Heart left ventricle (tissue), 16 donors: ENCODE data around the gene ARF6. TPM values are rescaled to one million over a fixed set of nuclear protein-coding genes. Genes with fewer than 3 reads are reported as not detected.
"Not testable (repeated sequence)": the region's sequence is repeated elsewhere in the genome, so short reads cannot be mapped to it uniquely, and the experiment has no call there.

Experiments
- ATAC-seq, 4 donors: fragments of 200-7000 bp; cut with Tn5 transposase; one replicate each; pipeline ENCODE4 v1.9.1; 2020 to 2022; ENCODE audit warnings: moderate library complexity in 4 of 4, mild to moderate bottlenecking in 3 of 4, moderate number of reproducible peaks in 1 of 4
- DNase-seq, 5 donors: peaks; one replicate each; pipeline ENCODE4 v3.0.0-alpha.2; 2020
- H3K27ac ChIP-seq, 12 donors: fragments of 200-600 bp; sonication (generic) in 4 of 12; one replicate each; pipeline versions ENCODE4 v1.5.0 to v1.8.0; 2016 to 2022; ENCODE audit warnings: mild to moderate bottlenecking in 2 of 12
- H3K27me3 ChIP-seq, 9 donors: fragments of 200-600 bp; sonication (generic) in 2 of 9; one replicate each; pipeline versions ENCODE4 v1.5.1 to v1.8.0; 2016 to 2022; ENCODE audit warnings: mild to moderate bottlenecking in 3 of 9
- H3K36me3 ChIP-seq, 9 donors: fragments of 200-600 bp; sonication (generic) in 2 of 9; one replicate each; pipeline versions ENCODE4 v1.5.0 to v1.8.0; 2018 to 2022; ENCODE audit warnings: mild to moderate bottlenecking in 2 of 9
- H3K4me1 ChIP-seq, 12 donors: fragments of 200-600 bp; sonication (generic) in 4 of 12; one replicate each; pipeline versions ENCODE4 v1.5.0 to v1.8.0; 2016 to 2022; ENCODE audit warnings: mild to moderate bottlenecking in 3 of 12
- H3K4me3 ChIP-seq, 12 donors: fragments of 200-600 bp; sonication (generic) in 4 of 12; one replicate each; pipeline versions ENCODE4 v1.5.0 to v1.8.0; 2017 to 2022; ENCODE audit warnings: mild to moderate bottlenecking in 9 of 12, moderate library complexity in 4 of 12
- H3K9me3 ChIP-seq, 12 donors: fragments of 200-600 bp; sonication (generic) in 4 of 12; one replicate each; pipeline versions ENCODE4 v1.5.0 to v1.8.0; 2016 to 2022; ENCODE audit warnings: mild to moderate bottlenecking in 1 of 12
- POLR2A ChIP-seq, 2 donors: fragments of 450-650 bp; IDR thresholded peaks; one replicate each; pipeline ENCODE4 v1.6.1; 2017; ENCODE audit warnings: antibody characterized with exemption in 2 of 2, mild to moderate bottlenecking in 2 of 2, moderate library complexity in 2 of 2
- WGBS, 4 donors: extraction: QIAGEN DNeasy Blood & Tissue Kit in 2 of 4; methylation state at CpG; one replicate each; pipeline versions ENCODE4 v1.1.5 to v1.1.7; 2013 to 2018; 5-methylcytosine and 5-hydroxymethylcytosine counted together
- intact Hi-C, 10 donors: fragments of 100-400 bp; cut with DNase I; formaldehyde crosslinking; loops; one replicate each; pipeline versions ENCODE4 v1.11.1 to v1.14.2; 2022
- polyA plus RNA-seq, 2 donors: library from polyadenylated mRNA; stranded (reverse); fragments of 200-250 nt; gene quantifications; one replicate each; pipeline ENCODE4 v1.2.3, GENCODE V29; 2013
- total RNA-seq, 9 donors: library from RNA; depleted of rRNA in 2 of 9; stranded (reverse); fragments of >200 nt in 2 of 9; fragmentation: NEBNext Ultra II Directional in 3 of 9; extraction: Animal tissue kit (Norgen Biotek cat#: 25700) in 3 of 9; gene quantifications; one replicate each; pipeline versions ENCODE4 v1.1.0 to v1.2.4, GENCODE V29; 2016 to 2023
- TF ChIP-seq, protein P1 (sequence below), 12 donors: fragments of 200-600 bp; sonication (generic) in 4 of 12; IDR thresholded peaks; one replicate each; pipeline versions ENCODE4 v1.5.0 to v1.8.0; 2018 to 2022; ENCODE audit warnings: antibody characterized with exemption in 12 of 12, mild to moderate bottlenecking in 5 of 12
- donor health status: ischemic (EF 13 %, LVEDD 7.1; RV severe dilation, severe dysfunction).
- donor health status: healthy with polysubstance abuse.
- donor health status: DM: no; HTN: yes; CAD: no.
- donor health status: DM: no; HTN: no; CAD: no.
- donor health status: ischemic (EF 25% LVEDD 6.9; RV normal size, moderate dysfunction).
- donor health status: ischemic (EF 25% LVEDD 5.7; RV mildly dilated, moderate dysfunction).
- donor health status: healthy.
- donor health status: DM: yes; HTN: yes; CAD: no.
- donor health status: ischemic (EF 35%, LVEDD 5.7; RV mildly dilated, moderate dysfunction).
- donor health status: nonischemic (EF 11% LVEDD 7.7; RV severe dilation, severe dysfunction).
- donor health status: DM: yes; HTN: yes; CAD: no.
- donor health status: PGD.
- donor health status: ischemic (EF 29% LVEDD 5.4; RV normal size, mild dysfunction).
- donor health status: nonischemic (EF 23%, LVEDD 6.1; RV moderate dilation, normal function).

The ARF6 gene
- total and polyA plus RNA-seq, 11 donors, result 12.0 to 49.3 (median 27.4) TPM

DNA sequence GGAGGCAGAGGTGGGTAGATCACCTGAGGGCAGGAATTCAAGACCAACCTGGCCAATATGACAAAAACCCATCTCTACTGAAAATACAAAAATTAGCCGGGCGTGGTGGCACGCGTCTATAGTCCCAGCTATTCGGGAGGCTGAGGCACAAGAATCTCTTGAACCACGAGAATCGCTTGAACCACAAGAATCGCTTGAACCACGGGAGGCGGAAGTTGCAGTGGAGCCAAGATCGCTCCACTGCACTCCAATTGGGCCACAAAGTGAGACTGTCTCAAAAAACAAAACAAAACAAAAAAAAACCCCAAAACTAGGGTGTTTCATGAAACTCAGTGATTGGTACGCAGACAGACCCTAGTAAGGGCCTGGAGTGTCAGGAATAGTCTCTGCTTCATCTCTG lies 6.4 kb upstream of the ARF6 start:
- intact Hi-C loops, result loop anchor here in 1 of 10 donors (10.0 kb wide), 1 partner anchor 118 kb away; no protein-coding TSS in a partner anchor
- TF ChIP-seq, protein P1, sequence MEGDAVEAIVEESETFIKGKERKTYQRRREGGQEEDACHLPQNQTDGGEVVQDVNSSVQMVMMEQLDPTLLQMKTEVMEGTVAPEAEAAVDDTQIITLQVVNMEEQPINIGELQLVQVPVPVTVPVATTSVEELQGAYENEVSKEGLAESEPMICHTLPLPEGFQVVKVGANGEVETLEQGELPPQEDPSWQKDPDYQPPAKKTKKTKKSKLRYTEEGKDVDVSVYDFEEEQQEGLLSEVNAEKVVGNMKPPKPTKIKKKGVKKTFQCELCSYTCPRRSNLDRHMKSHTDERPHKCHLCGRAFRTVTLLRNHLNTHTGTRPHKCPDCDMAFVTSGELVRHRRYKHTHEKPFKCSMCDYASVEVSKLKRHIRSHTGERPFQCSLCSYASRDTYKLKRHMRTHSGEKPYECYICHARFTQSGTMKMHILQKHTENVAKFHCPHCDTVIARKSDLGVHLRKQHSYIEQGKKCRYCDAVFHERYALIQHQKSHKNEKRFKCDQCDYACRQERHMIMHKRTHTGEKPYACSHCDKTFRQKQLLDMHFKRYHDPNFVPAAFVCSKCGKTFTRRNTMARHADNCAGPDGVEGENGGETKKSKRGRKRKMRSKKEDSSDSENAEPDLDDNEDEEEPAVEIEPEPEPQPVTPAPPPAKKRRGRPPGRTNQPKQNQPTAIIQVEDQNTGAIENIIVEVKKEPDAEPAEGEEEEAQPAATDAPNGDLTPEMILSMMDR (IDR thresholded peaks at IDR 0.05), result no peak
- TF ChIP-seq POLR2A (IDR thresholded peaks at IDR 0.05), result no peak
- ATAC-seq (no peak), DNase-seq (no peak)
- WGBS, 4 donors, result 95 to 97% (median 95%) methylated on average over 12 of the region's 12 CpGs
- Histone ChIP-seq H3K4me1 (peaks cover 0 to 17% (median 0%) of the 10 kb centered on the region in 12 donors), H3K36me3 (no peaks in the 10 kb centered on the region), H3K27me3 (no peaks in the 10 kb centered on the region), H3K27ac (no peak overlapping the region), H3K4me3 (no peak overlapping the region), H3K9me3 (no peaks in the 10 kb centered on the region)

DNA sequence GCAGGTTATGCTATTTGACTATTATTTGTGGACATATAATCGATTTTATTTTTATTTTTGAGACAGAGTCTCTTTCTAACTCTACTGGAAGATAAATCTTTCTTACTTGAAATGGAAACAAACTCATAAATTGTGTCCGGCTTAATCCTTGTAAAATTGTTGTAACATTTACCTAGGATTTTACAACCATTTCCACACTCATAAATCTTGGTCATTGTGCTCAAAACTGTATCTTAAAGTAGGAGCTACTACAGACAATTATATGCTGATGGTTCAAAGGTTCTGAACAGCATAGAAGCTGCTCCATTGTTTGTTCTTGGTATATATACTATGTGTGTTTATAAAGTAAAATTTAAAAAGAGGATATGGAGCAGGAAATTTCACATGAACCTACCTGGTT lies 4.6 kb upstream of the ARF6 start:
- no peak overlapping the region for H3K4me3 ChIP-seq
- 76 to 82% (median 81%) methylated on average over 2 of the region's 2 CpGs for WGBS, 4 donors
- H3K27me3 ChIP-seq, result no peaks in the 10 kb centered on the region
- ATAC-seq (no peak), DNase-seq (no peak)
- no peak for TF ChIP-seq POLR2A (IDR thresholded peaks at IDR 0.05)
- TF ChIP-seq, protein P1 (IDR thresholded peaks at IDR 0.05), result no peak
- H3K36me3 ChIP-seq, result no peaks in the 10 kb centered on the region
- peaks cover 0 to 13% (median 6%) of the 10 kb centered on the region in 12 donors for H3K4me1 ChIP-seq
- H3K9me3 ChIP-seq, result no peaks in the 10 kb centered on the region
- H3K27ac ChIP-seq, result no peak overlapping the region
- intact Hi-C loops, result loop anchor here in 1 of 10 donors (10.0 kb wide), 1 partner anchor 117 kb away; no protein-coding TSS in a partner anchor

DNA sequence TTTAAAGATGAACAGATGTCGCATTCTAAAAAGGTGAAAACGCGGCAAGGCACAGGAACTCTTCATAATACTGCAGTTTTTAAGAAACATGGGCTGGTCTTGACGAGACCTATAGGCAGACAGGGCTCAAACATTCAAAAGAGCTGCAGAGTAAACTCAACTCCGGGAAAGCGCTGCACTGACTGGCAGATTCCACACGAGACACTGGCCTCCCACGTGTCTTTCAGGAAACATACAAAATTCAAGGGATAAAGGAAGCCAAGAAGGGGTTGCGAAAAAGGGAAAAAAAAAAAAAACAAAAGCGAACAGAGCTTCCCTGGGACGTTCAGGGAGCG lies 614 bp upstream of the ARF6 start:
- H3K4me1 ChIP-seq, result peaks cover 14 to 44% (median 34%) of the 10 kb centered on the region in 12 donors
- TF ChIP-seq, protein P1 (IDR thresholded peaks at IDR 0.05), result no peak
- TF ChIP-seq POLR2A (IDR thresholded peaks at IDR 0.05), result no peak
- H3K9me3 ChIP-seq, result no peaks in the 10 kb centered on the region
- H3K27me3 ChIP-seq, result no peaks in the 10 kb centered on the region
- intact Hi-C loops, result loop anchor here in 8 of 10 donors (1.0 to 10.0 kb wide), 11 partner anchors 23 to 643 kb away; partner anchors contain the start of gene MAP4K5 (in 1 of the 8)
- WGBS, 4 donors, result 1 to 2% (median 1%) methylated on average over 12 of the region's 12 CpGs
- H3K4me3 ChIP-seq, result peak overlapping the region; percentile 40 to 99 (median 92)
- peak overlapping the region; percentile 97 to 100 (median 100) for H3K27ac ChIP-seq
- peak in 4 of 5 donors; percentile 63 to 73 (median 68) for DNase-seq
- peak; percentile 63 to 73 (median 66) for ATAC-seq
- H3K36me3 ChIP-seq, result peaks cover 0 to 31% (median 21%) of the 10 kb centered on the region in 9 donors

DNA sequence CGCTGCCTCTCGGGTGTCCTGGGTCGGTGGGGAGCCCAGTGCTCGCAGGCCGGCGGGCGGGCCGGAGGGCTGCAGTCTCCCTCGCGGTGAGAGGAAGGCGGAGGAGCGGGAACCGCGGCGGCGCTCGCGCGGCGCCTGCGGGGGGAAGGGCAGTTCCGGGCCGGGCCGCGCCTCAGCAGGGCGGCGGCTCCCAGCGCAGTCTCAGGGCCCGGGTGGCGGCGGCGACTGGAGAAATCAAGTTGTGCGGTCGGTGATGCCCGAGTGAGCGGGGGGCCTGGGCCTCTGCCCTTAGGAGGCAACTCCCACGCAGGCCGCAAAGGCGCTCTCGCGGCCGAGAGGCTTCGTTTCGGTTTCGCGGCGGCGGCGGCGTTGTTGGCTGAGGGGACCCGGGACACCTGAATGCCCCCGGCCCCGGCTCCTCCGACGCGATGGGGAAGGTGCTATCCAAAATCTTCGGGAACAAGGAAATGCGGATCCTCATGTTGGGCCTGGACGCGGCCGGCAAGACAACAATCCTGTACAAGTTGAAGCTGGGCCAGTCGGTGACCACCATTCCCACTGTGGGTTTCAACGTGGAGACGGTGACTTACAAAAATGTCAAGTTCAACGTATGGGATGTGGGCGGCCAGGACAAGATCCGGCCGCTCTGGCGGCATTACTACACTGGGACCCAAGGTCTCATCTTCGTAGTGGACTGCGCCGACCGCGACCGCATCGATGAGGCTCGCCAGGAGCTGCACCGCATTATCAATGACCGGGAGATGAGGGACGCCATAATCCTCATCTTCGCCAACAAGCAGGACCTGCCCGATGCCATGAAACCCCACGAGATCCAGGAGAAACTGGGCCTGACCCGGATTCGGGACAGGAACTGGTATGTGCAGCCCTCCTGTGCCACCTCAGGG lies 679 bp downstream of the ARF6 start:
- Histone ChIP-seq H3K4me3 (peak overlapping the region; percentile 77 to 99 (median 92)), H3K27me3 (no peaks in the 10 kb centered on the region), H3K4me1 (peaks cover 14 to 57% (median 47%) of the 10 kb centered on the region in 12 donors), H3K9me3 (no peaks in the 10 kb centered on the region), H3K27ac (peak overlapping the region; percentile 97 to 100 (median 100)), H3K36me3 (peaks cover 0 to 31% (median 21%) of the 10 kb centered on the region in 9 donors)
- ATAC-seq, result peak; percentile 31 to 80 (median 60)
- intact Hi-C loops, result loop anchor here in 8 of 10 donors (2.0 to 10.0 kb wide), 8 partner anchors 25 to 641 kb away; partner anchors contain the start of gene MAP4K5 (in 1 of the 8)
- WGBS, 4 donors, result 0 to 1% (median 0%) methylated on average over 66 to 85 of the region's 85 CpGs
- DNase-seq, result peak; percentile 61 to 85 (median 65)
- TF ChIP-seq, protein P1 (IDR thresholded peaks at IDR 0.05), result peak in 1 of 12 donors; percentile 15
- no peak for TF ChIP-seq POLR2A (IDR thresholded peaks at IDR 0.05)

DNA sequence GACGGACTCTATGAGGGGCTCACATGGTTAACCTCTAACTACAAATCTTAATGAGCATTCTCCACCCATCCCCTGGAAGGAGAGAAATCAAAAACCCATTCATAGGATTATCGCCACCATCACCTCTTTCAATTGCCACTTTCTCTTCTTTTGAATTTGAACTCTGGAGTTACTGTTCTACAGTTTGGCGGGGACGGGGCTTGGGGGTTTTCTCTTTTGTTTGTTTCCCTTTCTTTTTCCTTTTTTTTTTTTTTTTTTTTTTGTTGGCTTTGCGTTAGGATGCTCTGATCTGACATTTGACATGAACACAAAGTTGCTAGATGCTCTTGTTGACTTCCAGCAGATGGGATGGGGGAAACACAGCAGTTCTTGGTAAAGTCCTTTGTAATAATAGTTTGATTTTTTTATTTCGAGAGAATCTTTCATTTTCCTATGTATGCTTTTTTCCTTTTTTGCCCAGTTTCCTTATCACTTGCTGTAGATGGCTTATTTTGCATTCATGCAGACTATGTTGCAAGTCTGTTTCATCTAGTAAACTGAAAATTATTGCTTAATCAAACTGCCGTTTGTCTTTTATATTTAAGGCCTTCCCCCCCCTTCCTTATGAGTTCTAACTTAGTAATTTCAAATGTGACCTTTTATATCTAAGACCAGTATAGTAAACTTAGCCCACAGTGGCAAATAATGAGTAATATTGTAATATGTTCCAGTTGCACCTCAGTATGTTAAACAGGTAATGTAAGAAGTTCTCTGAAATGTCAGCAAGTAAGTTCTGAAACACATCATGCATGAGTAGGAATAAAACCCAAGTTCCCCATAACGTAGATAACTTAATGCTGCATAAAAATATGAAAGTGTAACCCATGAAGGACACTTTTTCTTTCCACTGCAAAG lies 1.6 kb downstream of the ARF6 start:
- not testable (repeated sequence) for ATAC-seq, H3K9me3 ChIP-seq, DNase-seq, H3K27me3 ChIP-seq
- Histone ChIP-seq H3K4me3 (peak overlapping the region; percentile 77 to 99 (median 92)), H3K36me3 (peaks cover 0 to 31% (median 21%) of the 10 kb centered on the region in 9 donors), H3K27ac (peak overlapping the region in 11 of 12 donors; percentile 97 to 100 (median 100)), H3K4me1 (peaks cover 14 to 64% (median 50%) of the 10 kb centered on the region in 12 donors)
- intact Hi-C loops, result loop anchor here in 8 of 10 donors (5.0 to 10.0 kb wide), 6 partner anchors 53 to 640 kb away; partner anchors contain the start of gene MAP4K5 (in 1 of the 8)
- 5 to 9% (median 7%) methylated on average over 8 of the region's 8 CpGs for WGBS, 4 donors
